ENCODE measurements around the gene UPK1A. TPM values are rescaled to one million over a fixed set of nuclear protein-coding genes. Genes with fewer than 3 reads are reported as not detected.

The UPK1A gene
- total and polyA plus RNA-seq, 2 donors (not counting 3 experiments of a cell fraction or from before 2014, with no cell fraction given): not detected

GRCh38 chr19:35619290-35619923, 46.9 kb upstream of the UPK1A start:
- POLR2A ChIA-PET: no interaction called here
- Histone ChIP-seq H3K27ac (ENCODE audit: insufficient read depth, low read depth, low read length) (no peak overlapping the region), H3K36me3 (ENCODE audit: control insufficient read depth in 2 of 2, extremely low read depth in 1 of 2, insufficient read depth in 2 of 2, low read length in 2 of 2) (peaks cover 0 to 6% of the 10 kb centered on the region in 2 experiments), H4K20me1 (replicated peaks; ENCODE audit: control insufficient read depth, extremely low read depth, insufficient read depth, low read length) (no peaks in the 10 kb centered on the region), H3K4me3 (replicated peaks in 1 of 3; ENCODE audit: insufficient read depth in 1 of 3, low read depth in 1 of 3, low read length in 3 of 3) (no peak overlapping the region), H3K9me3 (replicated peaks; ENCODE audit: control insufficient read depth, insufficient read depth, low read length) (no peaks in the 10 kb centered on the region), H3K4me1 (ENCODE audit: control insufficient read depth, extremely low read depth, insufficient read depth, low read length) (no peaks in the 10 kb centered on the region), H3K9ac (replicated peaks; ENCODE audit: extremely low read depth, insufficient read depth, low read length) (no peak overlapping the region), H3K4me2 (ENCODE audit: insufficient read depth, low read length) (no peak overlapping the region), H2AFZ (ENCODE audit: low read depth, low read length) (no peak overlapping the region), H3K79me2 (ENCODE audit: control insufficient read depth, insufficient read depth, low read length) (no peaks in the 10 kb centered on the region), H3K27me3 (ENCODE audit: control insufficient read depth in 2 of 2, insufficient read depth in 2 of 2, low read length in 2 of 2) (no peaks in the 10 kb centered on the region), H3K9me1 (replicated peaks; ENCODE audit: control insufficient read depth, extremely low read depth, insufficient read depth, low read length) (no peaks in the 10 kb centered on the region)
- dilution Hi-C loops (cut with MboI; ENCODE audit: extremely low pct_ligation_motif_present, low sequenced_read_pairs) (no loop called here), intact Hi-C loops (cut with micrococcal nuclease) (no loop called here)
- BruUV-seq (replicated peaks): no TSS peak
- DNase-seq (ENCODE audit: low read depth, low spot score) (no peak), FAIRE-seq (no peak)
- CTCF ChIA-PET: no interaction called here
- TF ChIP-seq JUN (IDR thresholded peaks at IDR 0.05; ENCODE audit: borderline replicate concordance, insufficient read depth, insufficient read length, low read depth) (no peak), MYC (IDR thresholded peaks at IDR 0.05; ENCODE audit: low read depth, low read length) (no peak), CTCF (IDR thresholded peaks at IDR 0.05; ENCODE audit: extremely low read depth in 1 of 2, insufficient read depth in 1 of 2, low read depth in 1 of 2, low read length in 2 of 2) (no peak), POLR2AphosphoS5 (IDR thresholded peaks at IDR 0.05; ENCODE audit: insufficient read depth, low read depth, low read length) (no peak), GATA2 (IDR thresholded peaks at IDR 0.05; ENCODE audit: insufficient read depth, insufficient read length, low read depth, low read length) (no peak), FOS (IDR thresholded peaks at IDR 0.05; ENCODE audit: borderline replicate concordance, insufficient read depth, low read length) (no peak), EZH2 (IDR thresholded peaks at IDR 0.05; ENCODE audit: borderline replicate concordance, low read depth, low read length, severe bottlenecking) (no peak), POLR2A (IDR thresholded peaks at IDR 0.05; ENCODE audit: low read depth, low read length) (no peak), MAX (IDR thresholded peaks at IDR 0.05; ENCODE audit: insufficient read depth, insufficient read length) (no peak)
